ENCODE data around the gene SLC39A11.

- TF ChIP-seq CTCF (IDR thresholded peaks at IDR 0.05; ENCODE audit: low read depth, low read length), result no peak
- no peak for TF ChIP-seq EZH2phosphoT487 (IDR thresholded peaks at IDR 0.05; ENCODE audit: low read depth)
Observed at GRCh38 chr17:72795941-72796340, 296.5 kb downstream of the SLC39A11 start.

All from OCI-LY3 (cell line).